ENCODE data around the gene DUS1L. TPM values are rescaled to one million over a fixed set of nuclear protein-coding genes. Genes with fewer than 3 reads are reported as not detected.

Gene DUS1L
- total RNA-seq = 97.1 and 109 TPM in 2 replicates
- polyA plus RNA-seq (2012) = 65.8 TPM

DNA sequence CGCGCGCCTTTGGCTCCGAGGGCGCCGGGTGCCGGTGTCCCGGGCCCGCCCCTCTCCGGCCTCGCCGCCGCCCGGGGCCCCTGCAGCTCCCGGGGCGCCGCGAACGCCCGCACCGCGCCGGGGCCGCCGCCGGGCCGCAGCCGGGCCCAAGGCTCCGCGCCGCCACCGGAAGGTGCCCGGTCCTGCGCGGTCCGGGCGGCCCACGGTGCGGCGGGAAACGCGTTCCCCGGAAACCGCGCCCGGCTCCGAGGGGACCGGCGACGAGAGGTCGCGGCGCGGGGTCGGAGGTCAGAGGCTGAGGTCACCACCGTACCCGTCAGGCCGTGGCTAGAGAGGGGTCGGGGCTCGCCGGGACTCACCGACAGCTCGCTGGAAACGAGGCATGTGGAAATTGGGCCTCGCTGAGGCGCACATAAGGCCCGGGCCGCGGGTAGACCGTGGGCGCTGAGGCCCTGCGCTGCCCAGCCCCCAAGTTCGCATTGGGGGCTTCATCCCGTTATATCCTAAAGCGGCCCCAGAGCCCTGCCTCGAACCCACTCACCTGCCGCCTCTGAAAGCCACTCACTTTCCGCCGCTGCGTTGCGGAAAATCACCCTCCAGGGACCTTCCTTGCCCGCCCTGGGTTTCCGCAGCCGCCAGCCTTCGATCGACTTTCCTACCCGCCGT, at the start of gene DUS1L:
DUS1L (minus strand) TSS at position 167 of the 666 bp plus-strand sequence. CDS start 745 bp downstream, outside the sequence.
- peak; percentile 61 for DNase-seq (ENCODE audit: low read depth)

GRCh38 chr17:82114872-82115271, 49.3 kb upstream of the DUS1L start:
- DNase-seq (ENCODE audit: low read depth) = no peak

GRCh38 chr17:82114447-82114846, 48.8 kb upstream of the DUS1L start:
- DNase-seq (ENCODE audit: low read depth) = no peak

- DNase-seq (ENCODE audit: low read depth) = no peak
Measured at GRCh38 chr17:82113941-82114340, 48.3 kb upstream of the DUS1L start.

GRCh38 chr17:82113422-82113821, 47.8 kb upstream of the DUS1L start:
- DNase-seq (ENCODE audit: low read depth) = no peak

DNA sequence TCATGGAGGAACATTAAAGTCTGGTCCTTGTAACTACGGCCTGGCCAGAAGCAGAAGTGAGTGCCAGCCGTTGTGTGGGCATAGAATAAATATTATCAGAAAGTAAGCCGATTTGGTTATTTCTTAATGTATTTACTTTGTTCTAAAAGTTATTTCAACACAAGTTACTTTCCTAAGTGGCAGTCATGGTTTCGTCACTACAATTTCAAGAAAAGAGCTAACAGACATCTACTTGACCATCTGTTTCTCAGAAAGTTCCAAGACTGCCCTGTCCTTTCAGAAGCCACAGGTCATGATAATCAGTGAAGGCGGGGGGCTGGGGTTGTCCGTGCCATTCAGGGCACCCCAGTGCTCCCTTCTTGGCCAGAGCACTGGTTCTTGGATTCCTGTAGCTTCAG, 47.3 kb upstream of the DUS1L start:
- DNase-seq (ENCODE audit: low read depth) = no peak

GRCh38 chr17:82112181-82112913, 46.7 kb upstream of the DUS1L start:
- DNase-seq (ENCODE audit: low read depth) = no peak

DNA sequence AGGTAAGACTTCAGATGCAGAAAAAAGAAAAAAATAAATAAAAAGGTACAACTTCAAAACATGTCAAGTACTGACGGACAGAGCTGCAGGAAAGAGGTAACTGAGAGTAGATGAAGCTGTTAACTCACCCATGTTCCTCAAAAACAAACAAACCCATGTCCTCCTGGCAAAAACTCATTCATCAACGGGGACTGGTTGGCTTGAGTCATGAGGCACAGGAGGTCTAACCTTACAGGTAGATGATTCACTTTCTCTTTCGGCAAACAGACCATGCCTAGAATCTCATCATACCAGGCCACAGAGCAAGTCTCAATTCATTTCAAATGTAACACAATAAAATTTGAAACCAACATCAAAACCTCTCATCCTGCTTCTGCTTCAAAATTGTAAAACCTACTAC, 44.7 kb upstream of the DUS1L start:
- no peak for DNase-seq (ENCODE audit: low read depth)

- no peak for DNase-seq (ENCODE audit: low read depth)
Measured at GRCh38 chr17:82108961-82109475, 43.4 kb upstream of the DUS1L start.

DNA sequence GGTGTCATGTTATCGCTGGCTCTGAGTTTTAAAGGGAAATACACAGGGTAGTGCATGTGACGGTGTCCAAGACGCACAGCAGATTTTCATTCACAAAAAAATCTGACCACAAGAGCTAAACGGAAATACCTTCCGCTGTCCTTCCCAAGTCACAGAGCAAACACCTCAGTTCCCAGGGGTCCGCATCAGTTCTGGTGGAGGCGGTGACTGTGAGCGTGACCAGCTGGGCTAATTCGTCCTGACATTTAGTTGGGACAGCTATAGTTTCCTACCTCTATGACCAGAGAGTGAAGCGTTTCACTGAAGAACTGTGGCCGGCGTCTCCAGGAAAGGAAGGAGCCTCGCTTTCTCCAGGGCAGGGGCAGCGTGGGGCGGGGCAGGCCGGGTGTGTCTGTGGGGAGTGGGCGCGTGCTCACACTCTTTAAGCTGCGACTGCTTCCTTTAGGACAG, 42.9 kb upstream of the DUS1L start:
- no peak for DNase-seq (ENCODE audit: low read depth)

- DNase-seq (ENCODE audit: low read depth) = no peak
Measured at GRCh38 chr17:82108038-82108437, 42.4 kb upstream of the DUS1L start.

DNA sequence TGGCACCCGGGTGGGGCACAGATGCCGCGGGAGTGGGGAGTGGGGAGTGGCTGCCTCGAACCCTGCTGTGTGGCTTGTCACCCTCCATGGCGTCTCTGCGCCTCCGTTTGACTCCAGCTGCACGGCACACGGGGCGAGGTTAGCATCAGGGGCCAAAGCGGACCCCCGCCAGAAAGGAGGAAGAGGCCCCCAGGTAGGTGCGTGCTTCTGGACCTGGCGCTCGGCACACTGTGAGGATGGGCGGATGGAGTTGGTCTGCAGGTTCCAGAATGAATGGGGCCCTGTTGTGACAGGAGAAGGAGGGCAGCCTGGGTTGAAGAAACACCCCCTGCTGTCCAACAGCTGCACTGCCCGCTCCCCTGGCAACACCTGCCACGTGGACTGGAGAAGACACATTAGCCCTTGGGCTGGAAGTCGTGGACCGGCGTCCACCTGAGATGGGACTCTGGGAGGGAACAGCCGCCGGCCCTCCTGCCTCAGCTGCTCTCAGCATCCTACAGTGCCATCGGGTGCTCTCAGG, 41.8 kb upstream of the DUS1L start:
- no peak for DNase-seq (ENCODE audit: low read depth)

DNA sequence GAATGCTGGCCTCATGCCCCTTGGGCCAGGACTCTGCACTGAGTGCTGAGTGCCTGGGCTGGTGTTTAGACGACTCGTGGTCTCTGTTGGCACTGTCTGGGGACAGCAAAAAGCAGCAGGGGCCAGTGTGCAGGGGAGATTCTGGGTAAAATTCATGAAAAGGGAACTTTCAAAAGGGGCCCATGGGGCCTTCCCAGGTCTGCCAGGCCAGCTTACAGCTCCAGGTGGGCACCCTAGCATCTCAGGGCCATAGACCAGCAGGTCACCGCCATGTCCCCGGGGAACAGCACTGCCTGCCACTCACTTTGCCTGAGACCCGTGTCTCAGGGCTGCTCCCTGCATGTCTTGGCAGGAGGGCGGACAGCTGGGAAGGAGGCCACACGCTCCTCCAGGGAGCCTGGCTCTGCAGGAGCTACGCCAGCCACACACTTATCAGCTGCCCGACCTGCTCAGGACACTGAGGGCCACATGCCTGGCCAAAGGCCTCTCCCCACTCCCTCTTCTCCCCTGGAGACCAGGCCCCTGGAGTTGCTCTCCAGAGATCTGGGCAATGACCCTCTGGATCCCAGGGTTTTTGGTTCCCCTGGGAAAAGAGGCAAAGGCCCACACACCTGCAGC, 41.2 kb upstream of the DUS1L start:
- DNase-seq (ENCODE audit: low read depth) = peak; percentile 47

GRCh38 chr17:82105882-82106687, 40.5 kb upstream of the DUS1L start:
- DNase-seq (ENCODE audit: low read depth) = peak; percentile 80

- DNase-seq (ENCODE audit: low read depth) = no peak
Measured at GRCh38 chr17:82105417-82105881, 39.8 kb upstream of the DUS1L start.

DNA sequence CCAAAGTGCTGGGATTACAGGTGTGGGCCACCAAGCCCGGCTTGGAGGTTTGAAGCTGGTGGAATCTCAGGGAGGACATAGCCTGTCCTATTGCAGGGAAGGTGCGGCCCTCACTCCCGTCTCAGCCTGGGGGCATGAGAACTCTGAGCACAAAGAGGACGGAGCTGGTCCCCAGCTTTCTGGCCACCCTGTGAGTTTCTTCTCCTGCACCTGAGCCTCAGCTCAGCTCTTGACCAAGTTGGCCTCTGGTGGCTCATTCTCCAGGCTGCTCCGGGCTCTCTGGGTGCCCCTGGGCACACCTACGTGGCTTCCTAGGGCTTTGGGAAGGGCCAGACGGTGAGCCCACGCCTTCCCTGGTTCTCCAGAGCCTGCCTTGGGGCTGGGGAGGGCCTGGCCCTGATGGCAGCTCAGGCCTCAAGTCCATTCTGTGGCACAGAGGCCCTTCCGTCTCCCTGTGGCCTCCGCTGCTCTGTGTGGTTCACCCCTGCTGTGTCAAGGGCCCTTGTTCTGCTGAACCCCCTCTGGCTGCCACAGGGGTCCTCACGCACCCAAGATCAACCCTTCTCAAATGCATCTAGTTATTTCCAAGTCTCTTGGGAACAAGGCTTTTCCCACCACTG, 39.3 kb upstream of the DUS1L start:
- DNase-seq (ENCODE audit: low read depth) = no peak

- DNase-seq (ENCODE audit: low read depth) = no peak
Measured at GRCh38 chr17:82103553-82104451, 38.2 kb upstream of the DUS1L start.

- peak; percentile 9 for DNase-seq (ENCODE audit: low read depth)
Measured at GRCh38 chr17:82101767-82102679, 36.4 kb upstream of the DUS1L start.
